Nucleus accumbens (tissue), 56 donors: Measurements from ENCODE around the gene KLHL14.

Experiments
- DNase-seq, 56 donors: peaks; one replicate each; lab custom pipeline; 2025; lab: John Stamatoyannopoulos, UW

KLHL14 gene

DNA sequence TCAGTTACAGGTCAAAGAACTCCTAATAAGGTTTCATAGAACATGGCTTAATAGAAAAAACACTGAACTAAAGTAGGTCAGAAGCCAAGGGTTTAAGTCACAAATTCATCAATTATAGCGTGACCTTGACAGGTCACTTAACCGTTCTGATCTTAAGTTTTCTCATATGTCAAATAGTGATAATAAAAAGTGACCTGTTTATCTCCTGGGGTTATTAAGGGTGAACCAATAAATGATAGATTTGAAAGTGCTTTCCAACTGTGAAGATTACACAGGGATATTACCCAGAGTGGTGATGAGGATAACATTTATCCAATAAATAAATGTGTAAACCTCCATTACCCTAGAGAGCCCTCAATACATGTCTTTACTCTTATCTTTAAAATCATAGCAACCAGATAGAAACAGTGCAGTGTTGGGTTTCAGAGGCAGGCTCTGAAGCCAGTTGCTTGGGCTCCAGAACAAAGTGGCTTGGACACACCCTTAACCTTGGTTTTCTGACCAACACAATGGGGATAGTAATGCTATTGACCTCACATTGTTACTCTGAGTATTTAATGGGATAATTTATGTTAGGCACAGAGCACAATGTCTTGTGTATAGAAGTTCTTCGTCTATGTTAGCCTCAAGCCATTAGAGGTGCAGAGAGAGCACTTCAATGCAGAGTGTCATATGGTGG is 48.6 kb downstream of the KLHL14 start:
- no peak for DNase-seq

DNA sequence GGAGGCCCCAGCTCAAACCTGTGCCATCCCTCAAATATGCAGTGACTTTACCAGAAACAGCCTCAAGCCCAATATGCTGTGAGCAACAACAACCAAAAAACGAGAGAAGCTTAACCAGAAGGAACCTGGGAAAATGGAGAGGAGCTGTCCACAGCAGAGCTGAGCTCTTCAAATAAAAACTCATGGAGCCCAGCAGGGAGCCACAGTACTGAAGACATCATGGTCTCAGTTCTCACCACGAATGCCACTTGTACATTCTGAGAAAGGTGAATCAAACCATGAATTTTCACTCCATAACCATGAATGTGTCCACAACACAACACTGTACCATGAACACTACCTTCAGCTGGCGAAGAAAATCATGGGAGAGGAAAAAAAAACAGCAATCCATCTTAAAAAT is 50.5 kb downstream of the KLHL14 start:
- no peak for DNase-seq

DNA sequence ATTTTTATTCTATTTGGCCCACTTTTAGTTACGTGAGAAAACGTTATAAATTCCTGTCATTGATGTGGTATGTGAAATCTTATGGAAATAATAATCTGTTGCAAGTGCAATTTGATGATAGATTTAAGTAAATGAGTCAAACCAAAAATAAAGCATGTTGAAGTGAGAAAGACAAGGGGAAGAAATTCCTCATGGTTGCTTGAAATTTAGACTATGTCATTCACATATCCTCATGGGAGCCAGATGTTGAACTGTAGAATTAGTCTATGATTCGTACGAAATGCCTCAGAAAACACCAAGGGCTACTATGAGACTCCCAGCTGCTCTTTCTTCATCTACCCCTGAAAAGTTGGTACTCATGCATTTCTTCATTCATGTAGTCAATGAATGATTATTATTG is 55.7 kb downstream of the KLHL14 start:
- no peak for DNase-seq

DNA sequence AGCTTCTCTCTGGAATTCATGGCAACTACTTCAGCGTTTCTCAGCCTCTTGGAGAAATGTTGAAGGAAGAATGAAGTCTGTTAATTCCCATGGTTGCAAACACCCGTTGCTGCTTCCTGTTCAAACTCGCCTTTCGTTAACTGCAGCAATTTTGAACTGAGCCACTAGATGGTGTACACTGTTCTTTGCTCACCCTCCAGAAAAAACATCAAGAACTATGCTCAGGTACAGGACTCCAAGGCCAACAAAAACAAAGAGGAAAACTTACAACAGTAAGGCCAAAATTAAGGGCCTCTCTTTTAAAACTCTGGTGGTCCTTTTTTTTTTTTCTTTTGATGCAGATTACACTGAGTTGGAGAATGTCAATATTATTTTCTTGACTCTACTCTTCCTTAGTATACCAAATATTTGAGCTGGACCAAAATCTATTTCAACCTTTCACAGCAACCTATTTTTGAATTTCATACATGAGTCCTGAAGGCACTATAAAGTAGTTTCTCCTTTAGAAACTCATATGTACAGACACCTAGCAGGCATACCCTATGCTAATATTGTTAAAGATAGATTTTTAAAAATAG is 58.2 kb downstream of the KLHL14 start:
- peak in 24 of 56 donors; percentile 0 to 53 (median 8) for DNase-seq

DNA sequence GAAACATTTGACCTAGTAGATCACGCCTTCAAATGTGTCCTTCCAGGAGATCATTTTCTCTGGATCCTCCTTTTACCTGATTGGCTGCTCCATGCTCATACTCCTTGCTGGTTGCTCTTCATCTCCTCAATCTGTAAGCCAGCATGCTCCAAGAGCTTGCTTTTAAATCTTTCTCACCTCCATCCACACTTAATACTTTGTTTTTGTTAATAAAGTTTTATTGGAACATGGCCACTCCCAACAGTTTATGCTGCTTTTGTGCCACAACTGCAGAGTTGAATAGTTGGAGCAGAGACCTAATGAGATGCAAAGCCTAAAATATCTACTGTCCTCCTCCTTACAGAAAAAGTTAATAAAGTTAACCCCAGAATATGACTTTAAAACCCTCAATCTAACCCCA is 60.0 kb downstream of the KLHL14 start:
- DNase-seq: no peak

DNA sequence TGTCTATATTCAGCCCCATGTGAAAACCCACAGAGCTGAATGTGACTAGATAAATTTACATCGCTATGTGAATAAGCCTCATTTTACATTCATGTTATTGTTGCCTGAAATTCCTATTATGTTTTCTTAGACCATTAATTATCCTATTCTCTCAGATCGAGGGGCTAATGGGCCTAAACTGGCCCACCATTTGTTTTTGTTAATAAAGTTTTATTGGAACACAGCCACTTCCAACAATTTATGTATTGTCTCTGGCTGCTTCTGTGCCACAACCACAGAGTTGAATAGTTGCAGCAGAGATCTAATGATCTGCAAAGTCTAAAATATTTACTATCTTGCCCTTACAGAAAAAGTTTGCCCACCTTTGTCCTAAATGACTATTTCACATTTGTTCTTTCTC is 61.0 kb downstream of the KLHL14 start:
- no peak for DNase-seq

DNA sequence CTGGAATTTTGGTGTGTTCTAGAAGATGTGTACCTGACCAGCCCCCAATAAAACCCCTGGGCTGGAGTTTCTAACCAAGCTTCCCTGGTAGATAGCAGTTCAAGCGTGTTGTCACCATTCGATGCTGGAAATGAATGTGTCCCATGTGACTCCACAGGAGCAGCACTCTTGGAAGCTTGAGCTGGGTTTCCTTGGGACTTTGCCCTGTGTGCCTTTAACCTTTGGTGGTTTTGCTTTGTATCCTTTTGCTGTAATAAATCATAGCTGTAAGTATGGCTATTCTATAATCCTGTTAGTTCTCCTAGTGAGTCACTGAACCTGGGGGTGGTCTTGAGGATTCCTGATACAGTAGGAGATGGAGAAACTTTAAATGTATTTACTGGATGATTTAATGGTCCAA is 65.2 kb downstream of the KLHL14 start:
- no peak for DNase-seq

DNA sequence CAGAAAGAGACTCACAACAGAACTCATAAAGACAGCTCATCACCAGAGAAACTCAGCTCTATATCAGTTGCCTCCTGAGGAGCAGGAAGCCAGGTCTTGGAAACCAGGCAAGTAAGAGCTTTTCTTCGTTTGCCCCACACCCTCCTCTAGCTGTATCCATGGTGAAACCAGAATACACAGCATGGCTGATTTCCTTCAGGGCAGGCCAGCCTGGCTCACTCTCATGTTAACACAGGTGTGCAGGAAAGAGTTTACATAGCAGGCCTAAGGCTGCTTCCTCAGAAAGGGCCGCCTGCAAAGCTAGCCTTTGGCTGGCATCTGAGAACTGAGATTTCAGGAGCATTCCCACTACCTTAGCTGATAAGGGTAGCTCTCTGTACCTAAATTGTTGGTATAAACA is 65.7 kb downstream of the KLHL14 start:
- DNase-seq: no peak

DNA sequence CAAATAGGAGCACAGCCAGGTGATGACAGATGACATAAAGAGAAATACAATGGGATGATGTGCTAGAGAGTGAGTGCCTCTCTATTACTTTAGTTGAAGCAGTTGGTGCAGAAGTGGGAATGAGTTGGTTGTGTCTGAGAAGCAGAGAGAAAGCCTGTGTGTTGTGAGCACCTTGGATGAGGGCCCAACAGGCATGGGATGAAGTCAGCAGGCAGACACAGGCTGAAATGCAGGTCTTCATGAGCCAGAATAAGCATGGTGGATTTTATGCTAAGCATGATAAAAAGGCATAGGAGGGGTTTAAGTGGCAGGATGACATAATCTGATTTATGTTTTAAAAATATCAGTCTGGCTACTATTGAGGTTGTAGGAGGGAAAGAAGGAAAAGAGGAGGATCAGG is 71.5 kb downstream of the KLHL14 start:
- DNase-seq: no peak

DNA sequence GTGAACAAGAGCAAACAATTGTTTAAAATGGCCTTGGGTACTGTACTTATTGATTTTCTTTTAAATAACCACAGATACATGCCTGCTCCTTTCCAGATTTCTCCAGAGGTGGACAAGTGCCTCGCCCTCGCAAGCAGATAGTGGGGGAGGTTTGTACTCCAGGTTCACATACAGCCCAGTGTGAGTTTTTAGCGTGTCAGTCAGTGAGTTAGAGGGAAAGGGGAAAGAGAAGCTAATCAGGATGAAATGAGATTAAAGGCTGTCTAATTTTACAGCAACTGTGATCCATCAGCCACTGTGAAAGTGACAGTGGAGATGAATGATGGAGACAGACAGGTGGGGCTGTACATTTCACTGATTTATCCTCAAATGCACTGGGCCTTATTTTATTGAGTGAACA is 74.7 kb downstream of the KLHL14 start:
- no peak for DNase-seq

DNA sequence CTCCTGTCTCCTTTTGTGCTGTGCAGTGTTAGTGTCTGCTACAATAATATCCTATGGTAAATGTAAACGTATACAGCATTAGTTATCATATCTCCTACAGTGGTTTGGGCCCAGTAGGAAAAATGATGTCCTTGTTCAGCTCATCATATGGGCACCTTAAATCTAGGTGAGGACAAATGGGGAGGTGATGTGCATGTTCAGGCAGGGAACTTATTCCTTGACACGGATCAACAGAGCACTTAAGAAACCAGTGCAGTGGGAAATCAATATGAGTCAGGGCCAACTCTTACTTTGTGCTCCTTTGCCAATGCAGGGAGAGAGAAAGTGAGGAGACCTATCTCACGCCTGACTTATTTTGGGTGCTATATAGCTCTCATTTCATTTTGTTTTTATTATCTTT is 76.4 kb downstream of the KLHL14 start:
- DNase-seq: no peak

DNA sequence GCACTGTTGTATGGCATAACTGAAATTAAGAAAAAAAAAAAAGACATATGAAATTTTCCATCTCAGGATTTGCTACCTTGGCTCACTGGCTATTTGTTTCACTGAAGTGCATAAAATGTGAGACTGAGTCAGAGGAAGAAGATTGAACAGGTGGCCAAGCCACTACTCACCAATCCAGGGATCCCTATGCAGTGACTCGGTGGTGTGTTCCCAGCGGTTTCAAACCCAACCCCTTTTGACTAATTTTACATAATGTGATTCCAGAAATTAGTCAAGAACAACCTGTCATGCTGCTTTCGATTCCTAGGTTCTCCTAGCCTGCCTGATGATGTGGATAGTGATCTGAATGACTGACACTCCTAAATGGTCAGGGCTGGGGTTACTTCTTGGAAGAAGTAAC is 77.3 kb downstream of the KLHL14 start:
- no peak for DNase-seq

DNA sequence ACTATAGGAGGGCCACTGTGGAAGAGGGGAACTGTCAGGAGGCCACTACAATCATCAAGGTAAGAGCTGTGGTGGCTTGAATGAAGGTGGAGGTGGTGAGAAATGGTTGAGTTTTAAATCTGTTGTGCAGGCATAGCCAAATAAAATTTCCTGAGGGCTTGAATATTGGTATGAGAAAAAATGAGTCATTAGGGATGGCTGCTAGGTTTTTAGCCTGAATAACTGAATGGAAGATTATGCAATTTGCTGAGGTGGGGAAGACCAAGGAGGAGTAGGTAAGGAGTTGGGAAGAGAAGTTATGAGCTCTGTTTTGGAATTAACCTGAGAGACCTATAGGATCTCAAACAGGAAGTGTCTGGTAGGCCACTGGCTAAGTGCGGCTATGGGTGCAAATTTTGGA is 84.0 kb downstream of the KLHL14 start:
- no peak for DNase-seq

DNA sequence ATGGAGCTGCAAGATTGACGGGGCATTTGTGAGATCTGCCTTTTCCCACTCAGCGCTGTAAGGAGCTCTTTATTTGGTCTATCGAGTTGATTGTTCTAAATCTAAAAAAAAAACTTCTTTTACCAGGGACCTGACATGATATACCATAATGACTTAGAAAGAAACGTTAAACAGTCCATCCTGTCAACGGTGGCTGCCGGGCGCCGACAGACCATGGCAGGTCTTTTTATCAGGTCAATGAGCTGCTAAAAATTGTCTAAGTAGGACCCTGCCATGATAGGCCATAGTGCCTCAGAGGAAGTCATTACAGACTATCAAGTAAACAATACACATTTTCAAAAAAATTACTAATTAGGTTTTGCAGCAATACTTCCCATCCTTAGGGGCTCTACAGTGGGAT is 87.9 kb downstream of the KLHL14 start:
- DNase-seq: no peak

DNA sequence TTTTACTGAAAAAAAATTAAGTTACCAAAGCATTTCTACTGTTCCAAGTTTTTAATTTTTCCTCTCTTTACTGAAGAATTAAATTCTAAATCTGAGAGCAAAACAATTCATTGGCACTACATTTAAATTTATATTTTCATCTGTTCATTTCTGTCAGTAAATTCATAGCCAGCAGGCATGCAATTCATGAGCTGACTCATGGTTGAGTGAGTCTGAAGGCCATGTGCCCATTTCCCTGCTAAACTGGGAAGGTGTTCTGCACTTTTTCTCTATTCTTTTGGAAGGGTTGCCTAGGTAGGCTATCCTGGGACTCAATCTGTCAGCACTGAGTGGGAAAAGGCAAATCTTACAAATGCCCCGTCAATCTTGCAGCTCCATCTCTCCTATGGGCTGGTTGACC is 88.7 kb downstream of the KLHL14 start:
- no peak for DNase-seq

DNA sequence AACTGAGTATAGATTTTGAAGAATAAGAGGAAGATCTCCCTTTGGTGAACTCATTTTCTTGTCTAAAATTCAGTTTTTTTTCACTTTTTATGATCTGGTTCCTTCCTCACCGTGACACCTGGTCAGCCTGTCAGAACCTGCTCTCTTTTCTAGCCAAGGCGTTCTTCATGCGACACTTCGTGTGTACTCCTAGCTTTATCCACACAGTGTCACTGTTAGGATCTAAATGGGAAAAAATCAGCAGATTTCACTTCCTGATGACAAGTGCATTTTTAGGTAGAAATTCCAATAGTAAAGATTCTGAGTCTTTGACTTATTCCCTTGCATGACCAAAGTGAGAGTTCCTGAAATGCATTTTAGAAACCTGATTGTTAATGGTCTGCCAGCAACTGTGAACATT is 89.8 kb downstream of the KLHL14 start:
- no peak for DNase-seq

DNA sequence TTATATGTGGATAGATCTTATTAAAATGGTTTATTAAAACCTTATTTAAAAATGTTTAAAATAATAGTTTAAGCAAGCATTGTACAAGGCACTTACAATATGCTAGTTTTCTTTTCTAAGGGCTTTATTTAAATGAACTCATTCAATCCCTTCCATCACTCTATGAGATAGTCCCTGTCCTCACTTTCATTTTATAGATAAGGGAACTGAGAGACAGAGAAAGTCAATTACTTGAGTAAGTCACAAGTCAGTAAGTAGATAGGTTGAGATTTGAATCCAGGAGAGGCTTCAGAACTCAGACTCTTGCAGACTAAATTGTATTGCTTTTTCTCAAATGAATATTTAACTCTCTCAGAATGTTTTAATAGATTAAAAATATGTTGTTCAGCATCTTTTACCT is 95.2 kb downstream of the KLHL14 start:
- no peak for DNase-seq

DNA sequence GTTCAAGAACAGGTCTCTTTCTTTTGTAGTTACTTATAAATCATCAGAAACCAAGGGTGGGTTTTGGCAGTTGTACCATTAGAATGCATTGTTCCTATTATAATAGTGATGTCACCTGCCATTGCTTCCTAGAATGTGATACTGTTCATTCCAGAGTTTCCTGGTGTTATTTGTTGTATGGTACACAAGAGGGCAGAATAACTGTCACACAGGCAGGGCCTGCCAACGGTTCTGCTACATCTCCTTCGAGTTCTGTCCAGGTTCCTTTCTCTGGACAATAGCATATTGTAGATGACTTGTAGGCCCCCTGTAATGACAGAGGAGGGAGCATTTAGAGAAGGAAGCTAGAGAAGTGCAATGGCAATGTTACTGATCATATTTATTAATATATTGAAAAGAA is 98.3 kb downstream of the KLHL14 start:
- DNase-seq: no peak

DNA sequence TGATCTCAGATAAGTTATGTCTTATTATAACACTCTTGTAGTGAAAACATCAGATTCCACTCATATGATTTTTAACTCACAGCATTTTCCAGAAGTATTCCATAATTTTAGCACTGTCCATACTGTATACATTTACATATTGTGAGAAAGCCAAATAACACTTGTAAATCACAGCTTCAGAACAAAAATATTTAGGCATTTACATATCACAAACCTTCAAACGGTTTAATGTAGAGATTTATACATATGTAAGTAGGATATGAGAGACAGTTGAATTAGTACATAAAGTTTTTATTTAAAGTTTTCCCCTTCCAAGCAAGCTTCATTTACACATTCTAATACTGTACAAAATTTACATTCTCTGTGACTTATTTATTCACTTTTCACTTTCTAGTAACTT is 100.4 kb downstream of the KLHL14 start:
- no peak for DNase-seq

DNA sequence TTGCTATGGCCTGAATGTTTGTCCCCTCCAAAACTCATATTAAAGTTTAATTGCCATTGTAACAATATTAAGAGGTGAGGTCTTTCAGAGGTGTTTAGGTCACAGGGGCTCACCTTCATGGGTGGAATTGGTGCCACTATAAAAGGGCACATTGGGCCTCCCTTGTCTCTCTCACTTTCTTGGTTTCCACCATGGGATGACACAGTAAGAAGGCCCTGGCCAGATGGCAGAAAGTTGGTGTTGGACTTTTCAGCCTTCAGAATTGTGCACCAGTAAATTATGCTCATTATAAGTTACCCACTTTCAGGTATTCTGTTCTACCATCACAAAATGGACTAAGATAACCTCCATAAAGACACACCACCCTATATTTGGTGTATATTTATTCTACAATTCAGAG is 102.1 kb downstream of the KLHL14 start:
- no peak for DNase-seq

DNA sequence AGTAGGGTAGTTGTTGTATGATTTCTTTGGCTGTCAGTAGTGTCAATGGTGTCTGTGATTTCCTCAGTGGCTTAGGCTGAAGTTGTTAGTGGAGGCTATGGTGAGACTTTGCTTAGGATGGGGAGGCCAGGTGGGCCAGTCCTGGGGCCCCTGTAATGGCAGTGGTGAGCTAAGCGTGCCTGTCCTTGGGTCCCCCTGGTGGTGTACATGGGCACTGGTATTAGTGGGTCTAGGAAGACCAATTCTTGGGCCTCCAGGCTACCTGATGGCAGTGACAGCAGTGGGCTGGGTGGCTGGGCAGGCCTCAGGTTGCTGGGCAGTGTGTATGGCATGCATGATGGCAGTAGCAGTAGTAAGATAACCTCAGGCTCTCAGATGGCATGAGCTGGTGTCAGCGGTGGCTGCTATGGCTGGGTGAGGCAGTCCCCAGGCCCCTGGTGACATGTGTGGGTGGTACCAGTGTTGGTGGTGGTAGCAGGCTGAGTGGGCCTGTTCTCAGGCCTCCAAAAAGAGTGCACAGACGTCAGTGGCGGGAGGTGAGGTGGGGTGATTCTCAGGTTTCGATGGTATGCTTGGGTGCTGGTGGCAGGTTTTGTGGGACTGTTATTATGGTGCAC is 103.2 kb downstream of the KLHL14 start:
- no peak for DNase-seq

DNA sequence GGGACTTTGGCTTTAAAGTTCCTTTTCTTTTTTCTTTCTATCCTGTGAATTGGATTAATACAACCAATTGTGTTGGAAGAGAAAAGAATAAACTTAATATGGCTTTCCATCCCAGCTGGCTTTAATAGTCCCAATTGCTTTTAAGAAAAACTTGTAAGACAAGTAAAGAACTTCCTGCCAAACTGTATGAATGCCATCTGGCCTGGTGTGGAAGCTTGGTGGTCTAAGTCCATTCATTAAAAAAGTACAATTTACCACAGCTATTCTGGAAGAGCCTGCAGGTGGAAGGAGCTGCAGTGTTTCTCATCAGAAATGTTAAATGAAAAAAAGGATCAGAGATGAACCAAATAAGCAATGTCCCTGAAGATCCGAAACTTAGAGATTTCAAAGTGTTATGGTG is 103.9 kb downstream of the KLHL14 start:
- DNase-seq: no peak
